Lower leg skin (tissue), 3 donors: ENCODE data around the gene MKRN1.

Experiments used
- POLR2A ChIP-seq, 2 donors: fragments of 450-650 bp; IDR thresholded peaks; one replicate each; pipeline ENCODE4 v1.6.1; 2016 to 2017; ENCODE audit warnings: antibody characterized with exemption in 2 of 2, mild to moderate bottlenecking in 1 of 2, moderate library complexity in 1 of 2
- TF ChIP-seq, protein P1 (sequence below), 3 donors: fragments of 450-650 bp; IDR thresholded peaks; one replicate each; pipeline ENCODE4 v1.5.1; 2016; ENCODE audit warnings: antibody characterized with exemption in 3 of 3, mild to moderate bottlenecking in 3 of 3, moderate library complexity in 2 of 3

DNA sequence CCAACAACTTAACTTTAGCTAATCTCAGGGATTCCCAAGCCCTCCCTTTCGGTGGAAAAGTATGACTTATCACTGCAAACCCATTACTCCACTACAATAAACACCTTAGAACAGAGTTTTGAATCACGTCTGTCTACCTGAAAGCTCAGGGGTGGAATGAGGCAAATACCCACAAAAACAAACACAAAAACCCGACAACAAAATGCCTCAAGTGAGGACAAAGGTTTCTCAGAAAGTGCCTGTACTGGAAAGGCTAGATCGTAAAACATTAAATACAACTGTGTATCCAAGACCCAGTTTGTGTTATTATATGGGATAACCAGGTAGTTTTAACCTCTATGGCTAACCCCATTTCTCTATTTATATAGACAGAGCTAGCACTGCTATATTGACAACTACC, 26.0 kb downstream of the MKRN1 start:
- TF ChIP-seq, protein P1, sequence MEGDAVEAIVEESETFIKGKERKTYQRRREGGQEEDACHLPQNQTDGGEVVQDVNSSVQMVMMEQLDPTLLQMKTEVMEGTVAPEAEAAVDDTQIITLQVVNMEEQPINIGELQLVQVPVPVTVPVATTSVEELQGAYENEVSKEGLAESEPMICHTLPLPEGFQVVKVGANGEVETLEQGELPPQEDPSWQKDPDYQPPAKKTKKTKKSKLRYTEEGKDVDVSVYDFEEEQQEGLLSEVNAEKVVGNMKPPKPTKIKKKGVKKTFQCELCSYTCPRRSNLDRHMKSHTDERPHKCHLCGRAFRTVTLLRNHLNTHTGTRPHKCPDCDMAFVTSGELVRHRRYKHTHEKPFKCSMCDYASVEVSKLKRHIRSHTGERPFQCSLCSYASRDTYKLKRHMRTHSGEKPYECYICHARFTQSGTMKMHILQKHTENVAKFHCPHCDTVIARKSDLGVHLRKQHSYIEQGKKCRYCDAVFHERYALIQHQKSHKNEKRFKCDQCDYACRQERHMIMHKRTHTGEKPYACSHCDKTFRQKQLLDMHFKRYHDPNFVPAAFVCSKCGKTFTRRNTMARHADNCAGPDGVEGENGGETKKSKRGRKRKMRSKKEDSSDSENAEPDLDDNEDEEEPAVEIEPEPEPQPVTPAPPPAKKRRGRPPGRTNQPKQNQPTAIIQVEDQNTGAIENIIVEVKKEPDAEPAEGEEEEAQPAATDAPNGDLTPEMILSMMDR (IDR thresholded peaks at IDR 0.05), result no peak
- TF ChIP-seq POLR2A (IDR thresholded peaks at IDR 0.05), result no peak
